ENCODE measurements around the gene IGLL5. TPM values are rescaled to one million over a fixed set of nuclear protein-coding genes. Genes with fewer than 3 reads are reported as not detected.
"Not testable (repeated sequence)": the region's sequence is repeated elsewhere in the genome, so short reads cannot be mapped to it uniquely, and the experiment has no call there.

The IGLL5 gene
- total RNA-seq, 1 experiment from 2014 or later, result not detected

DNA sequence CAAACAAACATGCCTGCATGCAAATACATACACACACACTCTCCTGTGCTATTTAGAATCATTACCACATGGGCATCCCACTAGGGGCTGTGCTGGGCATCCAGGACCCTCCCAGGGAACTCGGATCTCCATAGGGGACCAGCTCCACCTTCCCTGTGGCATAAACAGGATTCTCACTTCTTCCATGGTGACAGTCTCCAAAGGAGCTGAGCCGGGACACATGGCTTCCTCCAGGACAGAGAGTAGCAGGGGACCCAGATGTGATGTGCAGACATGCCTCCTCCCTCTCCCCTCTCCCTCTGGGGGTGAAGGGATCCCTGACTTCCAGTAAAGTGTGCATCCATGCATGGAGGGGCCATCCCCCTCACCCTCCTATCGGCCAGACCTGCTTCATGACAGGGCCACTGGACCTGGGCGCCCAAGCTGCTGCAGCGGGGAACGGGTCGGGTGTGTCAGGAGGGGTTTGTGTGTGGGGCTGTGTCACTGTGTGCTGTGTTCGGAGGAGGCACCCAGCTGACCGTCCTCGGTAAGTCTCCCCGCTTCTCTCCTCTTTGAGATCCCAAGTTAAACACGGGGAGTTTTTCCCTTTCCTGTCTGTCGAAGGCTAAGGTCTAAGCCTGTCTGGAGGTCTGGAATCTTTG is 33.4 kb downstream of the IGLL5 start:
- H3K36me3 Mint-ChIP-seq (ENCODE audit: insufficient read depth, unreplicated experiment), result no peaks in the 10 kb centered on the region
- no TSS peak for BruUV-seq (replicated peaks)
- ChIA-PET POLR2A (no interaction called here), CTCF (interaction anchor here (0.6 kb wide), 1 partner anchor 1782 kb away, joined by 3 read pairs; no protein-coding TSS in a partner anchor)
- H3K9me3 Mint-ChIP-seq (ENCODE audit: unreplicated experiment), result no peaks in the 10 kb centered on the region
- H3K27ac Mint-ChIP-seq (ENCODE audit: low read depth, unreplicated experiment), result no peak overlapping the region
- H3K27me3 Mint-ChIP-seq (ENCODE audit: insufficient read depth, unreplicated experiment), result peaks cover 60% of the 10 kb centered on the region
- intact Hi-C loops (cut with micrococcal nuclease), result no loop called here
- TF ChIP-seq, protein P1, sequence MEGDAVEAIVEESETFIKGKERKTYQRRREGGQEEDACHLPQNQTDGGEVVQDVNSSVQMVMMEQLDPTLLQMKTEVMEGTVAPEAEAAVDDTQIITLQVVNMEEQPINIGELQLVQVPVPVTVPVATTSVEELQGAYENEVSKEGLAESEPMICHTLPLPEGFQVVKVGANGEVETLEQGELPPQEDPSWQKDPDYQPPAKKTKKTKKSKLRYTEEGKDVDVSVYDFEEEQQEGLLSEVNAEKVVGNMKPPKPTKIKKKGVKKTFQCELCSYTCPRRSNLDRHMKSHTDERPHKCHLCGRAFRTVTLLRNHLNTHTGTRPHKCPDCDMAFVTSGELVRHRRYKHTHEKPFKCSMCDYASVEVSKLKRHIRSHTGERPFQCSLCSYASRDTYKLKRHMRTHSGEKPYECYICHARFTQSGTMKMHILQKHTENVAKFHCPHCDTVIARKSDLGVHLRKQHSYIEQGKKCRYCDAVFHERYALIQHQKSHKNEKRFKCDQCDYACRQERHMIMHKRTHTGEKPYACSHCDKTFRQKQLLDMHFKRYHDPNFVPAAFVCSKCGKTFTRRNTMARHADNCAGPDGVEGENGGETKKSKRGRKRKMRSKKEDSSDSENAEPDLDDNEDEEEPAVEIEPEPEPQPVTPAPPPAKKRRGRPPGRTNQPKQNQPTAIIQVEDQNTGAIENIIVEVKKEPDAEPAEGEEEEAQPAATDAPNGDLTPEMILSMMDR (IDR thresholded peaks at IDR 0.05; ENCODE audit: unreplicated experiment), result no peak
- no peak overlapping the region for H3K4me3 Mint-ChIP-seq (ENCODE audit: unreplicated experiment)
- H3K4me1 Mint-ChIP-seq (ENCODE audit: insufficient read depth, unreplicated experiment), result no peaks in the 10 kb centered on the region
- no peak for DNase-seq (ENCODE audit: unreplicated experiment)

DNA sequence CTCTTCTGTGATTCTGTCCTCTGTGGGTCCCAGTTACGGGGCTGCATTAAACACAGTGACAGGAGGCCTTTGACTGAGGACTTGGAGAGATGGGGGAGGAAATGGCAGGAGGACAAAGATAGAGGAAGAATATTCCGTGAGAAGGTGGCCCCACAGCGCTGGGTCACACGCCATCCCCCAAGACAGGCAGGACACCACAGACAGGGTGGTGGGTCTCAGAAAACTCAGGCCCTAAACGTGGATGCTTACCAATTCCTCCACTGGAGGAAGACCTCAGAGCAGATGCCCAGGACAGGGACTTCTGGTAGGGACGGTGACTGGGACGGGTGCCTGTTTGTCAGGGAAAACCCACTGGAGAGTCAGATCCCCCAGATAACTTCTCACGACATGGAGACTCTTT is 34.0 kb downstream of the IGLL5 start:
- CTCF ChIA-PET, result no interaction called here
- no peaks in the 10 kb centered on the region for H3K4me1 Mint-ChIP-seq (ENCODE audit: insufficient read depth, unreplicated experiment)
- no peak for DNase-seq (ENCODE audit: unreplicated experiment)
- no peak overlapping the region for H3K27ac Mint-ChIP-seq (ENCODE audit: low read depth, unreplicated experiment)
- H3K9me3 Mint-ChIP-seq (ENCODE audit: unreplicated experiment), result no peaks in the 10 kb centered on the region
- POLR2A ChIA-PET, result no interaction called here
- TF ChIP-seq, protein P1 (IDR thresholded peaks at IDR 0.05; ENCODE audit: unreplicated experiment), result no peak
- H3K36me3 Mint-ChIP-seq (ENCODE audit: insufficient read depth, unreplicated experiment), result no peaks in the 10 kb centered on the region
- intact Hi-C loops (cut with micrococcal nuclease), result no loop called here
- no TSS peak for BruUV-seq (replicated peaks)
- H3K27me3 Mint-ChIP-seq (ENCODE audit: insufficient read depth, unreplicated experiment), result peaks cover 57% of the 10 kb centered on the region
- H3K4me3 Mint-ChIP-seq (ENCODE audit: unreplicated experiment), result no peak overlapping the region

DNA sequence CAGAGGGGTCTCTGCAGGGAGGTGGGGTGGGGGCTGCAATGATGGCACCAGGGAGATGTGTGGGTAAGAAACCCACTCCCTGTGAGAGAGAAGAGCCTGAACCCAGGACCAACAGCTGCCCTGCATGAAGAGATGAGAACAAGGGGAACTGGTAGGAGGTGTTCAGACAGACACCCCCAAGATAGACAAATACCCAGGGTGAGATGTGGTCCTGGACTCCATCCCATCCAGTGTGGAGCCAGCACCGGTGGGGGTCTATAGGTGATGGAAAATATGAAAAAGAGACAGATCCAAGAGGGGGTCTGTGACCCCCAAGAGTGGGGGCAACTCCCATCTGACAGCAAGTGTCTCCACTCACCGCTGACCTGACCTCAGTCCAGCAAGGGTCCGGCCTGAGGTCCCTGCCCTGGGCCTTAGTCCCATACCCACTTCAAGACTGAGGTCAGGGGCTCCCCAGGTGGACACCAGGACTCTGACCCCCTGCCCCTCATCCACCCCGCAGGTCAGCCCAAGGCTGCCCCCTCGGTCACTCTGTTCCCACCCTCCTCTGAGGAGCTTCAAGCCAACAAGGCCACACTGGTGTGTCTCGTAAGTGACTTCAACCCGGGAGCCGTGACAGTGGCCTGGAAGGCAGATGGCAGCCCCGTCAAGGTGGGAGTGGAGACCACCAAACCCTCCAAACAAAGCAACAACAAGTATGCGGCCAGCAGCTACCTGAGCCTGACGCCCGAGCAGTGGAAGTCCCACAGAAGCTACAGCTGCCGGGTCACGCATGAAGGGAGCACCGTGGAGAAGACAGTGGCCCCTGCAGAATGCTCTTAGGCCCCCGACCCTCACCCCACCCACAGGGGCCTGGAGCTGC is 34.7 kb downstream of the IGLL5 start:
- CTCF ChIA-PET; H3K27ac Mint-ChIP-seq (ENCODE audit: low read depth, unreplicated experiment); H3K4me1 Mint-ChIP-seq (ENCODE audit: insufficient read depth, unreplicated experiment); H3K4me3 Mint-ChIP-seq (ENCODE audit: unreplicated experiment); H3K9me3 Mint-ChIP-seq (ENCODE audit: unreplicated experiment); POLR2A ChIA-PET; DNase-seq (ENCODE audit: unreplicated experiment); H3K36me3 Mint-ChIP-seq (ENCODE audit: insufficient read depth, unreplicated experiment); BruUV-seq (replicated peaks); intact Hi-C loops (cut with micrococcal nuclease): not testable (repeated sequence)
- peaks cover 49% of the 10 kb centered on the region for H3K27me3 Mint-ChIP-seq (ENCODE audit: insufficient read depth, unreplicated experiment)

DNA sequence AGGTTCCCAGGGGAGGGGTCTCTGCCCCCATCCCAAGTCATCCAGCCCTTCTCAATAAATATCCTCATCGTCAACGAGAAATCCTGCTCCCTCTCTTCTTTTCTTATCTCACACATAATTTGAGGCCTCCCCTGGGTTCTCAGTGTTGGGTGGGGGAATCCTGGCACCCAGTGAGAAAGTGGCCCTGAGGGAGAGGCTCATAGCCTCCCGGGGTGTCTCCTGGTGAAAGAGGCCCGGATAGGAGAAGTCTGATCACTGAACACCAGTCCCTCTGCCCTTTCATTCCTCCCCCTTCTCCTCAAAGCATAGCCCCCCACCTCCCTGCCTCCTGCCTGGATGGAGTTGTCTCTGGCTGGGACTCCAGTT is 35.3 kb downstream of the IGLL5 start:
- intact Hi-C loops (cut with micrococcal nuclease), result no loop called here
- Mint-ChIP-seq H3K4me1 (ENCODE audit: insufficient read depth, unreplicated experiment) (no peaks in the 10 kb centered on the region), H3K27ac (ENCODE audit: low read depth, unreplicated experiment) (no peak overlapping the region), H3K4me3 (ENCODE audit: unreplicated experiment) (no peak overlapping the region), H3K36me3 (ENCODE audit: insufficient read depth, unreplicated experiment) (no peaks in the 10 kb centered on the region), H3K9me3 (ENCODE audit: unreplicated experiment) (no peaks in the 10 kb centered on the region), H3K27me3 (ENCODE audit: insufficient read depth, unreplicated experiment) (peaks cover 43% of the 10 kb centered on the region)
- ChIA-PET POLR2A (no interaction called here), CTCF (no interaction called here)
- no TSS peak for BruUV-seq (replicated peaks)
- DNase-seq (ENCODE audit: unreplicated experiment), result no peak
- TF ChIP-seq, protein P1 (IDR thresholded peaks at IDR 0.05; ENCODE audit: unreplicated experiment), result no peak
